ENCODE data around the gene MTHFD2L. TPM values are rescaled to one million over a fixed set of nuclear protein-coding genes. Genes with fewer than 3 reads are reported as not detected.
A peak's percentile ranks its signal among the peaks of the same experiment; 100 is the strongest.

The MTHFD2L gene
- total and polyA plus RNA-seq, 11 donors, result 6.8 to 16.4 (median 11.6) TPM

GRCh38 chr4:74109870-74110605 lies 47.9 kb upstream of the MTHFD2L start:
- ATAC-seq (peak in 3 of 4 donors; percentile 6 to 70 (median 10)), DNase-seq (no peak)
- TF ChIP-seq POLR2A (IDR thresholded peaks at IDR 0.05) (no peak), CTCF (IDR thresholded peaks at IDR 0.05) (no peak)
- intact Hi-C loops (cut with DNase I), result no loop called here
- no peak overlapping the region for H3K4me3 ChIP-seq
- H3K9me3 ChIP-seq, result no peaks in the 10 kb centered on the region
- no peaks in the 10 kb centered on the region for H3K36me3 ChIP-seq
- H3K27me3 ChIP-seq, result no peaks in the 10 kb centered on the region
- H3K4me1 ChIP-seq, result peaks cover 3 to 67% (median 46%) of the 10 kb centered on the region in 12 donors
- H3K27ac ChIP-seq, result peak overlapping the region; percentile 51 to 87 (median 80)
- WGBS, 4 donors, result 66 to 69% (median 68%) methylated on average over 6 of the region's 6 CpGs

GRCh38 chr4:74110670-74111069 lies 47.2 kb upstream of the MTHFD2L start:
- H3K4me1 ChIP-seq, result peaks cover 3 to 61% (median 44%) of the 10 kb centered on the region in 12 donors
- peak overlapping the region; percentile 51 to 87 (median 80) for H3K27ac ChIP-seq

GRCh38 chr4:74111306-74111975 lies 46.5 kb upstream of the MTHFD2L start:
- intact Hi-C loops (cut with DNase I), result no loop called here
- 77 to 86% (median 84%) methylated on average over 5 of the region's 5 CpGs for WGBS, 4 donors

More at GRCh38 chr4:74110670-74111069, 47.2 kb upstream of the MTHFD2L start:
- TF ChIP-seq CTCF (IDR thresholded peaks at IDR 0.05) (no peak), POLR2A (IDR thresholded peaks at IDR 0.05) (no peak)
- DNase-seq (no peak), ATAC-seq (no peak)
- Histone ChIP-seq H3K9me3 (no peaks in the 10 kb centered on the region), H3K27me3 (no peaks in the 10 kb centered on the region), H3K36me3 (no peaks in the 10 kb centered on the region), H3K4me3 (no peak overlapping the region)
- intact Hi-C loops (cut with DNase I), result no loop called here

More at GRCh38 chr4:74111306-74111975, 46.5 kb upstream of the MTHFD2L start:
- Histone ChIP-seq H3K36me3 (no peaks in the 10 kb centered on the region), H3K27ac (peak overlapping the region; percentile 51 to 87 (median 78)), H3K9me3 (no peaks in the 10 kb centered on the region), H3K4me3 (no peak overlapping the region), H3K4me1 (peaks cover 3 to 62% (median 39%) of the 10 kb centered on the region in 12 donors), H3K27me3 (no peaks in the 10 kb centered on the region)
- no peak for DNase-seq
- ATAC-seq, result no peak
- TF ChIP-seq POLR2A (IDR thresholded peaks at IDR 0.05), result no peak
- no peak for TF ChIP-seq CTCF (IDR thresholded peaks at IDR 0.05)
